T-cell (primary cell): ENCODE results near the gene GBF1. TPM values are rescaled to one million over a fixed set of nuclear protein-coding genes. Genes with fewer than 3 reads are reported as not detected.

Experiments used
- ATAC-seq, 4 experiments: fragments of 200-7000 bp in 3 of 4; fragments of 150-1000 bp in 1 of 4; cut with Tn5 transposase; replicated peaks in 1 of 4; 1 replicate in 3 of 4; 2 replicates in 1 of 4; pipeline ENCODE4 v1.10.0; 2021; ENCODE audit warnings: moderate library complexity in 3 of 4, mild to moderate bottlenecking in 2 of 4, moderate number of reproducible peaks in 1 of 4
- CTCF ChIA-PET, 2 donors: fragments of 300-600 bp; sonication (Branson Sonifier 250); formaldehyde crosslinking; loops; one replicate each; lab custom pipeline; 2022; ENCODE audit warnings: antibody characterized with exemption in 2 of 2; lab: Charles Lee
- POLR2A ChIA-PET, 2 donors: fragments of 300-600 bp; sonication (Branson Sonifier 250); formaldehyde crosslinking; loops; one replicate each; lab custom pipeline; 2022; ENCODE audit warnings: antibody characterized with exemption in 2 of 2; lab: Charles Lee
- DNase-seq, 35 experiments: peaks; one replicate each; pipeline versions ENCODE4 v3.0.0 to v3.0.0-alpha.2; 2013 to 2023
- H3K27ac ChIP-seq: one replicate; pipeline ENCODE4 v1.5.1; 2013; ENCODE audit warnings: low read length
- H3K27me3 ChIP-seq, 2 experiments: replicated peaks in 1 of 2; 1 replicate in 1 of 2; 2 replicates in 1 of 2; pipeline versions ENCODE4 v1.6.1 to v1.7.0; 2013; ENCODE audit warnings: low read length in 1 of 2, mixed read lengths in 1 of 2; ENCODE audit not compliant: control insufficient read depth in 2 of 2, insufficient read depth in 2 of 2; ENCODE audit errors: extremely low read depth in 1 of 2
- H3K36me3 ChIP-seq, 2 donors: 1 replicate in 1 of 2; 2 replicates in 1 of 2; pipeline versions ENCODE4 v1.6.1 to v1.7.0; 2013; ENCODE audit warnings: low read length in 1 of 2; ENCODE audit not compliant: control insufficient read depth in 2 of 2, insufficient read depth in 1 of 2; ENCODE audit errors: extremely low read depth in 1 of 2
- H3K4me1 ChIP-seq, 2 experiments: 1 replicate in 1 of 2; 2 replicates in 1 of 2; pipeline versions ENCODE4 v1.6.1 to v1.7.0; 2013; ENCODE audit warnings: low read length in 2 of 2, mixed read lengths in 1 of 2; ENCODE audit not compliant: insufficient read depth in 2 of 2, control insufficient read depth in 1 of 2; ENCODE audit errors: extremely low read depth in 1 of 2
- H3K4me3 ChIP-seq, 2 donors: 1 replicate in 1 of 2; 2 replicates in 1 of 2; pipeline versions ENCODE4 v1.5.1 to v1.7.0; 2013; ENCODE audit warnings: mild to moderate bottlenecking in 2 of 2, low read length in 1 of 2, moderate library complexity in 1 of 2; ENCODE audit not compliant: control insufficient read depth in 1 of 2; ENCODE audit errors: extremely low read depth in 1 of 2
- H3K9me3 ChIP-seq: 2 replicates; pipeline ENCODE4 v1.7.0; 2013
- H3K27ac Mint-ChIP-seq, 2 donors: one replicate each; pipeline ENCODE4 v1.8.0; 2020 to 2021; ENCODE audit warnings: mild to moderate bottlenecking in 2 of 2, mixed read lengths in 2 of 2
- H3K27me3 Mint-ChIP-seq, 2 donors: one replicate each; pipeline ENCODE4 v1.8.0; 2021 to 2022; ENCODE audit warnings: mixed read lengths in 2 of 2
- H3K36me3 Mint-ChIP-seq: one replicate; pipeline ENCODE4 v1.8.0; 2021; ENCODE audit warnings: mixed read lengths
- H3K4me1 Mint-ChIP-seq, 3 donors: one replicate each; pipeline ENCODE4 v1.8.0; 2020 to 2022; ENCODE audit warnings: mixed read lengths in 3 of 3, mild to moderate bottlenecking in 1 of 3
- H3K4me3 Mint-ChIP-seq, 3 donors: one replicate each; pipeline ENCODE4 v1.8.0; 2020 to 2022; ENCODE audit warnings: mild to moderate bottlenecking in 3 of 3, mixed read lengths in 3 of 3, moderate library complexity in 3 of 3
- H3K9me3 Mint-ChIP-seq, 3 donors: one replicate each; pipeline ENCODE4 v1.8.0; 2020 to 2022; ENCODE audit warnings: mixed read lengths in 3 of 3
- WGBS: methylation state at CpG from one replicate; pipeline ENCODE4 v1.1.5; 2013; ENCODE audit warnings: missing lambda C conversion rate; ENCODE audit not compliant: insufficient coverage; 5-methylcytosine and 5-hydroxymethylcytosine counted together
- total RNA-seq, 35 experiments: library from RNA in 6 of 35; stranded (reverse) in 6 of 35; fragments of 120-200 nt in 1 of 35; gene quantifications; one replicate each; pipeline versions ENCODE4 v1.2.1 to v1.2.4 and lab custom pipeline; 2013 to 2026

Gene GBF1
- total RNA-seq, 5 donors from 2014 or later (not counting 1 experiment from before 2014, with no cell fraction given), result 37.2 to 41.1 (median 38.7) TPM

DNA sequence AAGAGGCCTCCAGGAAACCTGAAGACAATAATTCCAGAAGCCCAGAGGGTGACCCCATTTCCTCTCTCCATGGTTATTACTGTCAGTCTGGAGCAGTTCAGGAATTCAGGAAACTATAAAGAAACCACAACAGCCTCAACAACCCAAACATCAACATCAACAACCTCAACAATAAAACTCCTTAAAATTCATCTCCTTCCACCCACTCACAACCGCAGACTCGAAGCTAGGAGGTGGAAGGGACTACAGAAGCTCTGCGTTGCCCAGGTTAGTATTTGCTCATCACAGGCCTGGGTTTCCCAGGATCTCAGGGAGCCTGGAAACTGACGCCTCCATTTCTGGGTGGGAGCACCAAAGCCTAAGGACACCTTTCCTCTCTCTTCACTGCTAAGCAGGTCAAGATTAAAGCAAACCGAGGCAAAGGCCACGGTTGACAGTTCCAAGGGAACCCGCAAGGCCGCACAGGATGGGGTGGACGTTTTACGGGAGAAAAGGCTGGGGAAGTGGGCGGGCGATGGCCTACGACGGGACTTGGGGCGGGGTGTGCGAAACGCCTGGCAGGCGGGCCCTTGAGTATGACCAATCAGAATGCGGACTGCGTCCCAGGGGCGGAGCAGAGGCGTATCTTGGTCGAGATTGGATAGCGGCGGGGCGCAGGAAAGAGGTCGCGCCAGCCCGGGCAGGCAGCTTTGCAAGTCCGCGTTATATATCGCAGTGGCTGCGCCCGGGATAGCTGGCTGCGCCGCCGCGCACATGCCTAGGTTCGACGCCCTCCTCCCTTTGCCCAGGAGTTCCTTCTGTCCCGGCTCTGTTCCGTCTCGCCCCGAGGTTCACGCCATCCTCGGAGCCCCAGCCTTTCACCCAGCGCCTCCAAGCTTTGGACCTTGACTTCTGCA lies 19.4 kb upstream of the GBF1 start, which contains the start of gene ELOVL3:
ELOVL3 (plus strand) TSS at position 654 of the 896 bp plus-strand sequence. CDS start 250 bp downstream, outside the sequence.
- H3K9me3 ChIP-seq, result no peaks in the 10 kb centered on the region
- POLR2A ChIA-PET, result no interaction called here
- peak within 1 kb of the TSS; percentile 17 to 39 for H3K4me3 ChIP-seq
- H3K27ac ChIP-seq, result no peak within 1 kb of the TSS
- H3K4me1 Mint-ChIP-seq, result peaks cover 18 to 25% (median 24%) of the 10 kb centered on the region in 3 donors
- H3K27me3 Mint-ChIP-seq, result peaks cover 28 to 49% of the 10 kb centered on the region in 2 donors
- H3K36me3 ChIP-seq, result no peaks in the 10 kb centered on the region
- peaks cover 2 to 27% of the 10 kb centered on the region in 2 experiments for H3K4me1 ChIP-seq
- H3K9me3 Mint-ChIP-seq, result no peaks in the 10 kb centered on the region
- H3K36me3 Mint-ChIP-seq, result no peaks in the 10 kb centered on the region
- ATAC-seq, result peak; percentile 88 to 94 (median 92)
- CTCF ChIA-PET, result interaction anchor here (0.8 to 3.4 kb wide), 3 partner anchors 53 to 252 kb away, joined by 3 to 17 read pairs (median 4); no protein-coding TSS in a partner anchor
- peaks cover 2 to 61% of the 10 kb centered on the region in 2 experiments for H3K27me3 ChIP-seq
- H3K27ac Mint-ChIP-seq, result peak within 1 kb of the TSS in 1 of 2 donors; percentile 17
- peak within 1 kb of the TSS; percentile 71 to 75 (median 71) for H3K4me3 Mint-ChIP-seq
- DNase-seq, result peak; percentile 62 to 91 (median 80)
- 7% methylated on average over 46 of the region's 47 CpGs for WGBS

DNA sequence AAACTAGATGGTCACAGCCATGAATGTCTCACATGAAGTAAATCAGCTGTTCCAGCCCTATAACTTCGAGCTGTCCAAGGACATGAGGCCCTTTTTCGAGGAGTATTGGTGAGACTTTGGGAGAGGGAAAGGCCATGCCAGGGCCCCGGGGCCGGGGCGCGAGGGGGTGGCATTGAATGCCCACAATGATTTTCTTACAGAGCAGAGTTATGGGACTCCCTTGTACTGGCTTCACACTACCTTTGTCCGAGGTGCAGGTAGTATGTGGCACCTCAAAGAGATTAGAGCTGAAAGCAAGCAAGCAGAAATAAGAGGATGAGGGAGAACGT lies 18.8 kb upstream of the GBF1 start:
- peaks cover 18 to 26% (median 24%) of the 10 kb centered on the region in 3 donors for H3K4me1 Mint-ChIP-seq
- Histone ChIP-seq H3K36me3 (no peaks in the 10 kb centered on the region), H3K27me3 (peaks cover 2 to 67% of the 10 kb centered on the region in 2 experiments), H3K4me3 (peak overlapping the region in 1 of 2 donors; percentile 39), H3K4me1 (peaks cover 2 to 33% of the 10 kb centered on the region in 2 experiments), H3K27ac (no peak overlapping the region), H3K9me3 (no peaks in the 10 kb centered on the region)
- H3K27ac Mint-ChIP-seq, result peak overlapping the region in 1 of 2 donors; percentile 3
- POLR2A ChIA-PET, result no interaction called here
- WGBS, result 60% methylated on average over 7 of the region's 8 CpGs
- H3K9me3 Mint-ChIP-seq, result no peaks in the 10 kb centered on the region
- H3K27me3 Mint-ChIP-seq, result peaks cover 28 to 47% of the 10 kb centered on the region in 2 donors
- H3K4me3 Mint-ChIP-seq, result peak overlapping the region; percentile 71 to 75 (median 71)
- ATAC-seq, result no peak
- no peak for DNase-seq
- no peaks in the 10 kb centered on the region for H3K36me3 Mint-ChIP-seq
- CTCF ChIA-PET, result interaction anchor here (0.8 to 3.4 kb wide), 3 partner anchors 52 to 251 kb away, joined by 3 to 17 read pairs (median 4); no protein-coding TSS in a partner anchor

DNA sequence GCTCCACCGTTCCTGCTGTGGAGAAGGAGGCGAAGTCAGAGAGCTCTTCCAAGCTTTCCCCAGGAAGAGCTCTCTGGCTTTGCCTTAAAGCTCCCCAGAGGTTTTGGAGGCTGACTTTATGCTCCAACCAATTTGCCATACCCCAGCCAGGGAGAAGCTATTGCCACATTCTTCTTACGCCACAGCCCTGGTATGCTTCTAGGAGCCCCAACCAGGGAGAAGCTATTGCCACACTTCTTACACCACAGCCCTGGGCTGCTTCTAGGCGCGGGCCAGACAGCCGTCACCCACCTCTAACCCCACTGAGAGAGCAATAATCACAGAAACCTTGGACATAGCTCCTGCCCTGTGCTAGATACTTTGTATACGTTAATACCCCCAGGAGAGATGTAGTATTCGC lies 18.3 kb upstream of the GBF1 start:
- ChIA-PET POLR2A (interaction anchor here in 1 of 2 donors (0.6 kb wide), 1 partner anchor 20 kb away, joined by 4 read pairs; no protein-coding TSS in a partner anchor), CTCF (interaction anchor here (0.7 to 3.4 kb wide), 5 partner anchors 52 to 354 kb away, joined by 3 to 17 read pairs (median 4); no protein-coding TSS in a partner anchor)
- Mint-ChIP-seq H3K4me1 (peaks cover 18 to 30% (median 27%) of the 10 kb centered on the region in 3 donors), H3K36me3 (no peaks in the 10 kb centered on the region), H3K9me3 (no peaks in the 10 kb centered on the region), H3K27me3 (peaks cover 32 to 51% of the 10 kb centered on the region in 2 donors), H3K27ac (no peak overlapping the region), H3K4me3 (peak overlapping the region in 2 of 3 donors; percentile 21 to 71)
- Histone ChIP-seq H3K4me3 (peak overlapping the region in 1 of 2 donors; percentile 17), H3K9me3 (no peaks in the 10 kb centered on the region), H3K27me3 (peaks cover 2 to 70% of the 10 kb centered on the region in 2 experiments), H3K36me3 (no peaks in the 10 kb centered on the region), H3K4me1 (peaks cover 2 to 39% of the 10 kb centered on the region in 2 experiments), H3K27ac (no peak overlapping the region)
- no peak for ATAC-seq
- DNase-seq, result no peak
- WGBS, result 89% methylated on average over 6 of the region's 8 CpGs

DNA sequence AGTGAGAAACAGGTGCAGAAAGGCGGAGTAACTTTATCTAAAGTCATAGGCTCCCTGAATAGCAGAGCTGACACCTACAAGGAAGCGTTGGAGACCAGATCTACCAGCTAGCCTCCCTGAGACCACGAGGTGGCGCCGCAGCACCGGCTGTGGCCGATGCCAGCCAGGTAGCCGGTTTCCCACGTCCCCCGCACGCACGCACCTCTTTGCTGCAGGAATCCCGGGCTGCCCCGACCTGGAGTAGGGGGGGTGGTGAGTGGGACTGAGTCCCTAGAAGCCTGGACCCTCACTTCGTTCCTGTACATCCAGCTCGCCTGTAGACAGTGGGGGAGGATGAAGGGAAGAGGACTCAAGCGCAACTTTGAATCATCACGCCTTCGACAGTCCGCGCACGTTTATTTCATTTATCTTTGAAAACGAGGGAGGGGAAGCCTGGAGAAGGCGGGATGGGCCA lies 15.5 kb upstream of the GBF1 start:
- POLR2A ChIA-PET, result interaction anchor here (0.5 to 0.9 kb wide), 2 partner anchors 49 to 176 kb away, joined by 3 to 6 read pairs; no protein-coding TSS in a partner anchor

DNA sequence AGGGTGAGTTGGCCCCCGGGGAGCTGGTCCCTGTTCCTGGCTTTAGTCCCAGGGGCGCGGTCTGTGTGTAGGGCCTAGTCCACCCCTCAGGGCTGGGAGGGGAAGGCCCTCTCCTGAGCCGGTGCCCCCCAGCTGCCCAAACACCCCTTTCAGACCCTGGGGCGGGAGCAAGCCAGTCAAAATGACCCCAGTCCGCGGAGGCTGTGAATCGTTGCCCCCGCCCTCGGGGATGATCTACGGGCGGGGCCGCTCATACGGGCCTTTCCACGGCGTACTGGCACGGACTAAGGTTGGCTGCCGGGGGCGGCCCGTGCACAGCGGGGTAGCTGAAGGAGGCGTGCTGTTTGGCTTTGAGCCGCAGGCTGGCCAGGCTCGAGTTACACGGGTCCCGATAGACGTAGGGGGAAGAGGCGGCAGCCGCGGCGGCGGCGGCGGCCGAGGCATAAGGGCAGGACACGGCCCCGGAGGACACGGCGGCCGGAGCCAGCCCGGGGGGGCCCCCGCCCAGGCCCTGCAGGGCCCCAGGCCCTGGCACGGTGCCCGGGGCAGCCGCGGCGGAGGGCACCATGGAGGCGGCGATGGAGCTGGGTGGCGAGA lies 15.0 kb upstream of the GBF1 start:
- H3K9me3 Mint-ChIP-seq, result no peaks in the 10 kb centered on the region
- H3K27ac Mint-ChIP-seq, result no peak overlapping the region
- ATAC-seq, result peak in 3 of 4 experiments; percentile 8 to 24 (median 16)

More for the DNA sequence above, 15.5 kb upstream of the GBF1 start:
- peaks cover 36 to 53% of the 10 kb centered on the region in 2 donors for H3K27me3 Mint-ChIP-seq
- H3K36me3 Mint-ChIP-seq, result no peaks in the 10 kb centered on the region
- ATAC-seq, result peak; percentile 56 to 65 (median 58)
- peak; percentile 65 to 93 (median 82) for DNase-seq
- H3K27ac ChIP-seq, result no peak overlapping the region
- 2% methylated on average over 17 of the region's 24 CpGs for WGBS
- H3K9me3 Mint-ChIP-seq, result no peaks in the 10 kb centered on the region
- peaks cover 3 to 80% of the 10 kb centered on the region in 2 experiments for H3K27me3 ChIP-seq
- no peak overlapping the region for H3K27ac Mint-ChIP-seq
- peak overlapping the region; percentile 75 to 81 (median 81) for H3K4me3 Mint-ChIP-seq
- H3K4me1 Mint-ChIP-seq, result peaks cover 18 to 30% (median 27%) of the 10 kb centered on the region in 3 donors
- no peaks in the 10 kb centered on the region for H3K9me3 ChIP-seq
- H3K4me1 ChIP-seq, result peaks cover 2 to 39% of the 10 kb centered on the region in 2 experiments
- H3K36me3 ChIP-seq, result no peaks in the 10 kb centered on the region
- peak overlapping the region; percentile 35 to 76 for H3K4me3 ChIP-seq
- CTCF ChIA-PET, result interaction anchor here (0.5 to 4.0 kb wide), 25 partner anchors 9 to 353 kb away, joined by 3 to 102 read pairs (median 4); partner anchors contain the start of genes FBXL15 (in 1 of the 2), GBF1 (in 1 of the 2) and PITX3 (in 1 of the 2)

More for the DNA sequence above, 15.0 kb upstream of the GBF1 start:
- Mint-ChIP-seq H3K27me3 (peaks cover 36 to 56% of the 10 kb centered on the region in 2 donors), H3K4me3 (peak overlapping the region; percentile 75 to 81 (median 81)), H3K36me3 (no peaks in the 10 kb centered on the region), H3K4me1 (peaks cover 18 to 30% (median 27%) of the 10 kb centered on the region in 3 donors)
- Histone ChIP-seq H3K27me3 (peaks cover 3 to 81% of the 10 kb centered on the region in 2 experiments), H3K36me3 (no peaks in the 10 kb centered on the region), H3K4me3 (peak overlapping the region; percentile 46 to 76), H3K9me3 (no peaks in the 10 kb centered on the region), H3K27ac (no peak overlapping the region), H3K4me1 (peaks cover 2 to 39% of the 10 kb centered on the region in 2 experiments)
- ChIA-PET CTCF (interaction anchor here (0.5 to 4.0 kb wide), 31 partner anchors 9 to 355 kb away, joined by 3 to 102 read pairs (median 4); partner anchors contain the start of genes FBXL15 (in 1 of the 2) and GBF1 (in 1 of the 2)), POLR2A (interaction anchor here (0.5 to 0.9 kb wide), 5 partner anchors 15 to 204 kb away, joined by 3 to 6 read pairs (median 3); partner anchors contain the start of gene GBF1 (in 1 of the 2))
- peak in 9 of 35 experiments; percentile 7 to 51 (median 20) for DNase-seq
- WGBS, result 2% methylated on average over 47 of the region's 50 CpGs
